ENCODE data around the gene MAML3. TPM values are rescaled to one million over a fixed set of nuclear protein-coding genes. Genes with fewer than 3 reads are reported as not detected.
A peak's percentile ranks its signal among the peaks of the same experiment; 100 is the strongest.

The MAML3 gene
- total and polyA plus RNA-seq, 2 of the 13 experiments (the other 11 are each of a cell fraction or from before 2014, with no cell fraction given), result 0.05 to 0.13 TPM

GRCh38 chr4:140019619-140020347, 134.2 kb downstream of the MAML3 start:
- peak overlapping the region in 2 of 3 experiments; percentile 13 to 38; a peak in 1 of 6 replicates for H3K4me3 ChIP-seq (replicated peaks in 1 of 3; ENCODE audit: insufficient read depth in 1 of 3, low read depth in 2 of 3, low read length in 3 of 3)
- TF ChIP-seq HMG20A (CRISPR knock-in tag; IDR thresholded peaks at IDR 0.05; ENCODE audit: borderline replicate concordance) (peak; percentile 83; the same call in 1 of the 2 replicates), ZEB1 (IDR thresholded peaks at IDR 0.05; ENCODE audit: insufficient replicate concordance, low read depth) (peak; percentile 81), CREB1 (IDR thresholded peaks at IDR 0.05) (no peak), CREB1 (CRISPR knock-in tag; IDR thresholded peaks at IDR 0.05) (peak; percentile 68), ELF3 (CRISPR knock-in tag; IDR thresholded peaks at IDR 0.05) (peak; percentile 50; the same call in 1 of the 2 replicates), TCF7 (IDR thresholded peaks at IDR 0.05; ENCODE audit: low read depth) (peak; percentile 51), FOXA3 (CRISPR knock-in tag; IDR thresholded peaks at IDR 0.05) (peak; percentile 97), RFXANK (CRISPR knock-in tag; IDR thresholded peaks at IDR 0.05) (no peak), ZNF770 (CRISPR knock-in tag; IDR thresholded peaks at IDR 0.05) (no peak), CC2D1A (CRISPR knock-in tag; IDR thresholded peaks at IDR 0.05) (0 out of 2 replicates have a peak, but pooled peaks have one; percentile 57), ZNF710 (CRISPR knock-in tag; IDR thresholded peaks at IDR 0.05; ENCODE audit: borderline replicate concordance) (peak; percentile 80; the same call in 1 of the 2 replicates), HOMEZ (CRISPR knock-in tag; IDR thresholded peaks at IDR 0.05; ENCODE audit: low read depth) (peak; percentile 44; the same call in 1 of the 2 replicates), TGIF2 (CRISPR knock-in tag; IDR thresholded peaks at IDR 0.05) (0 out of 2 replicates have a peak, but pooled peaks have one; percentile 51), LCORL (IDR thresholded peaks at IDR 0.05) (no peak), LCORL (CRISPR knock-in tag; IDR thresholded peaks at IDR 0.05) (peak; percentile 39; the same call in 1 of the 2 replicates), ZBTB42 (CRISPR knock-in tag; IDR thresholded peaks at IDR 0.05) (no peak), SKIL (CRISPR knock-in tag; IDR thresholded peaks at IDR 0.05; ENCODE audit: borderline replicate concordance) (peak; percentile 34; the same call in 1 of the 2 replicates), HCFC1 (IDR thresholded peaks at IDR 0.05; ENCODE audit: low read depth, low read length) (no peak)

More at GRCh38 chr4:140019619-140020347, 134.2 kb downstream of the MAML3 start:
- no peaks in the 10 kb centered on the region for H3K79me2 ChIP-seq (ENCODE audit: insufficient read depth, low read length)
- 15% methylated on average over 3 of the region's 3 CpGs for WGBS (ENCODE audit: low lambda C conversion rate)
- H3K4me2 ChIP-seq (ENCODE audit: low read depth, low read length), result peak overlapping the region; percentile 71
- no peaks in the 10 kb centered on the region for H3K27me3 ChIP-seq (ENCODE audit: control insufficient read depth in 1 of 2, insufficient read depth in 2 of 2, low read length in 2 of 2)
- ATAC-seq, result peak; percentile 100
- H2AFZ ChIP-seq (ENCODE audit: low read length), result no peak overlapping the region
- CTCF ChIA-PET (ENCODE audit: low intra/inter-chr PET ratio, low total read pairs), result no interaction called here
- H3K9me3 ChIP-seq (ENCODE audit: low read length), result peaks cover 10% of the 10 kb centered on the region
- H3K4me1 ChIP-seq (ENCODE audit: insufficient read depth, low read length), result peaks cover 33% of the 10 kb centered on the region
- peak overlapping the region; percentile 9 for H3K9ac ChIP-seq (ENCODE audit: insufficient read depth, low read depth, low read length)
- in situ Hi-C loops (cut with HindIII; ENCODE audit: extremely low pct_ligation_motif_present, low pct_unique_long_range_greater_than_20kb) (loop anchor here (10.0 to 25.0 kb wide), 2 partner anchors 305 to 818 kb away; no protein-coding TSS in a partner anchor), intact Hi-C loops (cut with micrococcal nuclease; ENCODE audit: unreplicated experiment) (loop anchor here (1.0 kb wide), 1 partner anchor 44 kb away; no protein-coding TSS in a partner anchor)
- FAIRE-seq, result peak; percentile 84
- DNase-seq (ENCODE audit: low spot score), result peak; percentile 85
- POLR2A ChIA-PET, result no interaction called here
- no peaks in the 10 kb centered on the region for H4K20me1 ChIP-seq (ENCODE audit: insufficient read depth, low read length)
- BruUV-seq (replicated peaks), result no TSS peak
- peak overlapping the region; percentile 48 for H3K27ac ChIP-seq (ENCODE audit: extremely low read length, insufficient read depth, low read length)
- H3K36me3 ChIP-seq (replicated peaks in 1 of 2; ENCODE audit: control insufficient read depth in 1 of 2, insufficient read depth in 2 of 2, low read length in 2 of 2), result no peaks in the 10 kb centered on the region

Measured in HepG2 (cell line).